ENCODE results near the gene SLC43A1.

DNA sequence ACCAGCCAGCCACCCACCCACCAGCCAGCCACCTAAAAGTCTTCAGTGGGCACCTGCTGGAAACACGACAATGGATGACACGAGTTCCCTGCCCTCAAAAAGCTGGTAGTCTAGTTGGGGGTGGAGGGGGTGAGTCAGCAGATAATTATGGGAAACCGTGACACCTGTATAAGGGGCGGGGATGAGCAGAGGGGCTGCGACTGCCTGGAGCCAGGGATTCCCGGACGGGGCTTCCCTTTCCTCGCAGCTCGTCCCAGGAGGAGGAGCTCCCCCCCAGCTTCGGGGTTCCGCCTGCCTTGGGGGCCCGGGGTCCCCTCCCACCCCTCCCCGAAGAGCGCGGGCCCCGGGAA is 57.5 kb downstream of the SLC43A1 start:
- TF ChIP-seq, protein P1, sequence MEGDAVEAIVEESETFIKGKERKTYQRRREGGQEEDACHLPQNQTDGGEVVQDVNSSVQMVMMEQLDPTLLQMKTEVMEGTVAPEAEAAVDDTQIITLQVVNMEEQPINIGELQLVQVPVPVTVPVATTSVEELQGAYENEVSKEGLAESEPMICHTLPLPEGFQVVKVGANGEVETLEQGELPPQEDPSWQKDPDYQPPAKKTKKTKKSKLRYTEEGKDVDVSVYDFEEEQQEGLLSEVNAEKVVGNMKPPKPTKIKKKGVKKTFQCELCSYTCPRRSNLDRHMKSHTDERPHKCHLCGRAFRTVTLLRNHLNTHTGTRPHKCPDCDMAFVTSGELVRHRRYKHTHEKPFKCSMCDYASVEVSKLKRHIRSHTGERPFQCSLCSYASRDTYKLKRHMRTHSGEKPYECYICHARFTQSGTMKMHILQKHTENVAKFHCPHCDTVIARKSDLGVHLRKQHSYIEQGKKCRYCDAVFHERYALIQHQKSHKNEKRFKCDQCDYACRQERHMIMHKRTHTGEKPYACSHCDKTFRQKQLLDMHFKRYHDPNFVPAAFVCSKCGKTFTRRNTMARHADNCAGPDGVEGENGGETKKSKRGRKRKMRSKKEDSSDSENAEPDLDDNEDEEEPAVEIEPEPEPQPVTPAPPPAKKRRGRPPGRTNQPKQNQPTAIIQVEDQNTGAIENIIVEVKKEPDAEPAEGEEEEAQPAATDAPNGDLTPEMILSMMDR (IDR thresholded peaks at IDR 0.05) = no peak
- no peak for TF ChIP-seq POLR2A (IDR thresholded peaks at IDR 0.05)
